Panc1 (cell line): Measurements from ENCODE around the gene NUP37. TPM values are rescaled to one million over a fixed set of nuclear protein-coding genes. Genes with fewer than 3 reads are reported as not detected.
"Not testable (repeated sequence)": the region's sequence is repeated elsewhere in the genome, so short reads cannot be mapped to it uniquely, and the experiment has no call there.

Experiments used
- ATAC-seq: fragments of 200-7000 bp; cut with Tn5 transposase; 2 replicates; pipeline ENCODE4 v1.9.1; 2020; ENCODE audit warnings: mild to moderate bottlenecking, moderate library complexity
- BruUV-seq: library from RNA; stranded (reverse); fragments of 400-500 nt; replicated peaks from 2 replicates; lab custom pipeline; 2021; lab: Mats Ljungman, UMichigan
- CTCF ChIA-PET: fragments of 300-600 bp; sonication (Branson Sonifier 250); formaldehyde crosslinking; loops from one replicate; lab custom pipeline; 2022; ENCODE audit warnings: antibody characterized with exemption; lab: Charles Lee
- POLR2A ChIA-PET: fragments of 300-600 bp; sonication (Branson Sonifier 250); formaldehyde crosslinking; loops from one replicate; lab custom pipeline; 2022; ENCODE audit warnings: antibody characterized with exemption; lab: Charles Lee
- DNase-seq: peaks from one replicate; pipeline ENCODE4 v3.0.0-alpha.2; 2010; ENCODE audit warnings: low read depth, low spot score
- H3K27ac ChIP-seq: 2 replicates; pipeline ENCODE4 v1.5.1; 2011; ENCODE audit warnings: mild to moderate bottlenecking, low read length, inconsistent platforms
- H3K27me3 ChIP-seq: fragments of 200-500 bp; sonication (Bioruptor generic); 2 replicates; pipeline ENCODE4 v1.6.0; 2014; ENCODE audit warnings: low read length, inconsistent platforms; ENCODE audit not compliant: control insufficient read depth, insufficient read depth
- H3K36me3 ChIP-seq: fragments of 200-500 bp; sonication (Bioruptor generic); 2 replicates; pipeline ENCODE4 v1.5.1; 2014; ENCODE audit warnings: inconsistent platforms, mild to moderate bottlenecking, low read length, moderate library complexity; ENCODE audit not compliant: control insufficient read depth, insufficient read depth
- H3K4me1 ChIP-seq: 2 replicates; pipeline ENCODE4 v1.5.1; 2011; ENCODE audit warnings: inconsistent platforms, mild to moderate bottlenecking, low read length, moderate library complexity; ENCODE audit not compliant: control insufficient read depth, insufficient read depth
- H3K4me3 ChIP-seq, 2 experiments: 2 replicates each; pipeline ENCODE4 v1.5.1; 2011 to 2012; ENCODE audit warnings: low read depth in 2 of 2, low read length in 2 of 2, mild to moderate bottlenecking in 2 of 2, inconsistent platforms in 1 of 2, moderate library complexity in 1 of 2
- H3K9me3 ChIP-seq: fragments of 200-500 bp; sonication (Bioruptor generic); 2 replicates; pipeline ENCODE4 v1.5.1; 2014; ENCODE audit warnings: low read depth, mild to moderate bottlenecking, inconsistent platforms, low read length, moderate library complexity; ENCODE audit not compliant: control insufficient read depth, insufficient read depth
- CTCF ChIP-seq: fragments of 450-650 bp; IDR thresholded peaks from 2 replicates; pipeline ENCODE4 v1.5.1; 2017; ENCODE audit warnings: mild to moderate bottlenecking
- POLR2AphosphoS5 ChIP-seq: IDR thresholded peaks from 2 replicates; pipeline ENCODE4 v1.6.1; 2012; ENCODE audit warnings: mild to moderate bottlenecking, low read depth, low read length, moderate library complexity
- SIN3A ChIP-seq: IDR thresholded peaks from 2 replicates; pipeline ENCODE4 v1.6.1; 2012; ENCODE audit warnings: low read depth, mild to moderate bottlenecking, low read length, moderate library complexity, borderline replicate concordance; ENCODE audit not compliant: insufficient read depth
- TCF7L2 ChIP-seq: IDR thresholded peaks from 2 replicates; pipeline ENCODE4 v1.6.1; 2011; ENCODE audit warnings: mild to moderate bottlenecking, low read depth, low read length, inconsistent platforms
- in situ Hi-C: cut with HindIII; loops from 2 replicates; pipeline ENCODE4 v1.10.0; 2016; ENCODE audit warnings: low sequenced_read_pairs, low pct_unique_long_range_greater_than_20kb
- intact Hi-C: fragments of 100-400 bp; cut with micrococcal nuclease; formaldehyde crosslinking; loops from one replicate; pipeline ENCODE4 v1.10.0; 2022; ENCODE audit not compliant: unreplicated experiment
- total RNA-seq: library from RNA; stranded (reverse); gene quantifications from one replicate; pipeline ENCODE4 v1.2.1, GENCODE V29; 2021; ENCODE audit not compliant: unreplicated experiment
- TF ChIP-seq, protein P1 (sequence below), 2 experiments: IDR thresholded peaks; 2 replicates each; pipeline ENCODE4 v1.6.1; 2011 to 2012; ENCODE audit warnings: low read depth in 2 of 2, control low read depth in 1 of 2, low read length in 1 of 2, mild to moderate bottlenecking in 1 of 2, moderate library complexity in 1 of 2; ENCODE audit not compliant: insufficient read depth in 1 of 2

The NUP37 gene
- total RNA-seq, 1 experiment from 2014 or later = 47.7 TPM

- H3K27me3 ChIP-seq, intact Hi-C loops, CTCF ChIA-PET, ATAC-seq, H3K9me3 ChIP-seq, H3K27ac ChIP-seq, H3K4me3 ChIP-seq, H3K4me1 ChIP-seq, BruUV-seq, DNase-seq, H3K36me3 ChIP-seq, POLR2A ChIA-PET, in situ Hi-C loops: not testable (repeated sequence)
These were observed 47.8 kb downstream of the NUP37 start for GRCh38 chr12:102072092-102072491.

GRCh38 chr12:102069707-102070106 is 50.2 kb downstream of the NUP37 start:
- DNase-seq (no peak), ATAC-seq (no peak)
- Histone ChIP-seq H3K9me3 (no peaks in the 10 kb centered on the region), H3K27me3 (no peaks in the 10 kb centered on the region), H3K4me1 (no peaks in the 10 kb centered on the region), H3K36me3 (peaks cover 4% of the 10 kb centered on the region; the same call in 1 of the 2 replicates), H3K27ac (no peak overlapping the region), H3K4me3 (no peak overlapping the region)
- ChIA-PET POLR2A (no interaction called here), CTCF (no interaction called here)
- no TSS peak for BruUV-seq
- TF ChIP-seq, protein P1, sequence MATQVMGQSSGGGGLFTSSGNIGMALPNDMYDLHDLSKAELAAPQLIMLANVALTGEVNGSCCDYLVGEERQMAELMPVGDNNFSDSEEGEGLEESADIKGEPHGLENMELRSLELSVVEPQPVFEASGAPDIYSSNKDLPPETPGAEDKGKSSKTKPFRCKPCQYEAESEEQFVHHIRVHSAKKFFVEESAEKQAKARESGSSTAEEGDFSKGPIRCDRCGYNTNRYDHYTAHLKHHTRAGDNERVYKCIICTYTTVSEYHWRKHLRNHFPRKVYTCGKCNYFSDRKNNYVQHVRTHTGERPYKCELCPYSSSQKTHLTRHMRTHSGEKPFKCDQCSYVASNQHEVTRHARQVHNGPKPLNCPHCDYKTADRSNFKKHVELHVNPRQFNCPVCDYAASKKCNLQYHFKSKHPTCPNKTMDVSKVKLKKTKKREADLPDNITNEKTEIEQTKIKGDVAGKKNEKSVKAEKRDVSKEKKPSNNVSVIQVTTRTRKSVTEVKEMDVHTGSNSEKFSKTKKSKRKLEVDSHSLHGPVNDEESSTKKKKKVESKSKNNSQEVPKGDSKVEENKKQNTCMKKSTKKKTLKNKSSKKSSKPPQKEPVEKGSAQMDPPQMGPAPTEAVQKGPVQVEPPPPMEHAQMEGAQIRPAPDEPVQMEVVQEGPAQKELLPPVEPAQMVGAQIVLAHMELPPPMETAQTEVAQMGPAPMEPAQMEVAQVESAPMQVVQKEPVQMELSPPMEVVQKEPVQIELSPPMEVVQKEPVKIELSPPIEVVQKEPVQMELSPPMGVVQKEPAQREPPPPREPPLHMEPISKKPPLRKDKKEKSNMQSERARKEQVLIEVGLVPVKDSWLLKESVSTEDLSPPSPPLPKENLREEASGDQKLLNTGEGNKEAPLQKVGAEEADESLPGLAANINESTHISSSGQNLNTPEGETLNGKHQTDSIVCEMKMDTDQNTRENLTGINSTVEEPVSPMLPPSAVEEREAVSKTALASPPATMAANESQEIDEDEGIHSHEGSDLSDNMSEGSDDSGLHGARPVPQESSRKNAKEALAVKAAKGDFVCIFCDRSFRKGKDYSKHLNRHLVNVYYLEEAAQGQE (IDR thresholded peaks at IDR 0.05; ENCODE audit: insufficient read depth in 1 of 2, low read depth in 2 of 2, low read length in 1 of 2) = no peak
- TF ChIP-seq TCF7L2 (no peak), SIN3A (no peak), CTCF (no peak), POLR2AphosphoS5 (no peak)
- intact Hi-C loops (no loop called here), in situ Hi-C loops (no loop called here)

GRCh38 chr12:102067574-102068258 is 52.2 kb downstream of the NUP37 start:
- H3K9me3 ChIP-seq = no peaks in the 10 kb centered on the region
- no peaks in the 10 kb centered on the region for H3K4me1 ChIP-seq
- no peak for DNase-seq
- H3K36me3 ChIP-seq = no peaks in the 10 kb centered on the region
- intact Hi-C loops = no loop called here
- POLR2A ChIA-PET = no interaction called here
- TF ChIP-seq, protein P1 (IDR thresholded peaks at IDR 0.05; ENCODE audit: insufficient read depth in 1 of 2, low read depth in 2 of 2, low read length in 1 of 2) = no peak
- TF ChIP-seq CTCF = no peak
- TF ChIP-seq SIN3A = no peak
- no peak for TF ChIP-seq POLR2AphosphoS5
- no peak for TF ChIP-seq TCF7L2
- no peak overlapping the region for H3K27ac ChIP-seq
- H3K4me3 ChIP-seq = no peak overlapping the region
- CTCF ChIA-PET = no interaction called here
- ATAC-seq = no peak; the same call in 1 of the 2 replicates
- in situ Hi-C loops = no loop called here
- no TSS peak for BruUV-seq
- H3K27me3 ChIP-seq = no peaks in the 10 kb centered on the region
